Erythroblast (primary cell): ENCODE results near the gene ABR.
A peak's percentile ranks its signal among the peaks of the same experiment; 100 is the strongest.
"Not testable (repeated sequence)": the region's sequence is repeated elsewhere in the genome, so short reads cannot be mapped to it uniquely, and the experiment has no call there.

Source experiments
- DNase-seq, 2 experiments: peaks; one replicate each; lab custom pipeline; 2025; lab: John Stamatoyannopoulos, UW
- GATA1 ChIP-seq: IDR thresholded peaks from 2 replicates; pipeline ENCODE4 v1.6.1; 2011; ENCODE audit warnings: low read depth, mild to moderate bottlenecking, control low read depth, low read length, moderate library complexity
- POLR2A ChIP-seq: IDR thresholded peaks from 2 replicates; pipeline ENCODE4 v1.6.1; 2011; ENCODE audit warnings: mild to moderate bottlenecking, low read length

ABR gene

DNA sequence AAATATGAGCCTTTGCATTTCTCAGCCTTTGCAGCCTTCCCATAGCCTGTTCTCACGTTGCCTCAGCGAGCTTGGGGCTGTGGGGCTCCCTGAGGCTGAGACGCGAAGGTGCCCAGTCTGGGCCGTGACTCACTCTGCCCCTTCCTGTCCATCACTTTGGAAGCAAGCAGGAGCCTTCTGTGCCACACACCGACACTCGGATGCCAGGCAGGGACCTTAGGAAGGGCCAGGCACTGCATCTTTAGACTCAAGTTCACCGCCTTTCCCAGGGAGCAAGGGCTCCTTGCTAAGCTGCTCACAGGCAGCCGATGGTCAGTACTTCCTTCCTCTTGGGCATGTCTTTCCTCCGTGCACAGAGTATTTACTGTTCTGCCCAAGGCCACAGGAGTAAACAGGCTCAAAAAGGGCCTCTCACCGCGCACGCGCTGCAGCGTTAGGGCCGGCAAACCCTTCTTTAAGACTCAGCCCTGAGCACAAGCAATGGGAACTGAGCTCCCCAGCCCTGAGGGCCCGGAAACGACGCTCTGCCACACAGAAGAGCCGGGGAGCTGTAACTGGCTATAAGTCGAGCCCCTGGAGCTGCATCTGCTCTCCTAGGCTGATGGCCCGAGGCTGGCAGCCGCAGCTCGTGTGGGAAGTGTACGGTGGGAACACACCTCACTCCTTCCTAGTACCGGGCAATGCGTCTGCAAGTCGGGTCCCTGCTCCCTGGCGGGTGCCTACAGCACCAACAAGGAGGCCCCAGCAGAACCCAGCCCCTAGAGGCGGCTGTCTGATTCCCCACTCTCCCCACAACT, 175.6 kb downstream of the ABR start:
- TF ChIP-seq POLR2A (no peak), GATA1 (no peak)
- DNase-seq: no peak

DNA sequence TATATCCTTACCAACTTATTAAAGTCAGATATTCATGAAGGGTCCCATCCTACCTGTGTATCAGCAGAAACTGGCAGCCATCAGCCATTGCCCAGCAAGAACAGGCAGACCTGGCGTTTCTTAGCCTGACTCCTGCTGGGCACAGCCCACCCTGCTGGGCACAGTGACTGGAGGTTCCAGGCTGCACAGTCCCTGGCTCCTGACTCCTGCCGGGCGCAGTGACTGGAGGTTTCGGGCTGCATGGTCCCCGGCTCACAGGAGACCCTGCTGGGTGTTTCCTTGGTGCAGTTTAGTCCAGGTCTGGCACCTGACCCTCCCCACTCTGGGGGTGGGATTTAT, 176.2 kb downstream of the ABR start:
- no peak for TF ChIP-seq POLR2A
- no peak for DNase-seq

DNA sequence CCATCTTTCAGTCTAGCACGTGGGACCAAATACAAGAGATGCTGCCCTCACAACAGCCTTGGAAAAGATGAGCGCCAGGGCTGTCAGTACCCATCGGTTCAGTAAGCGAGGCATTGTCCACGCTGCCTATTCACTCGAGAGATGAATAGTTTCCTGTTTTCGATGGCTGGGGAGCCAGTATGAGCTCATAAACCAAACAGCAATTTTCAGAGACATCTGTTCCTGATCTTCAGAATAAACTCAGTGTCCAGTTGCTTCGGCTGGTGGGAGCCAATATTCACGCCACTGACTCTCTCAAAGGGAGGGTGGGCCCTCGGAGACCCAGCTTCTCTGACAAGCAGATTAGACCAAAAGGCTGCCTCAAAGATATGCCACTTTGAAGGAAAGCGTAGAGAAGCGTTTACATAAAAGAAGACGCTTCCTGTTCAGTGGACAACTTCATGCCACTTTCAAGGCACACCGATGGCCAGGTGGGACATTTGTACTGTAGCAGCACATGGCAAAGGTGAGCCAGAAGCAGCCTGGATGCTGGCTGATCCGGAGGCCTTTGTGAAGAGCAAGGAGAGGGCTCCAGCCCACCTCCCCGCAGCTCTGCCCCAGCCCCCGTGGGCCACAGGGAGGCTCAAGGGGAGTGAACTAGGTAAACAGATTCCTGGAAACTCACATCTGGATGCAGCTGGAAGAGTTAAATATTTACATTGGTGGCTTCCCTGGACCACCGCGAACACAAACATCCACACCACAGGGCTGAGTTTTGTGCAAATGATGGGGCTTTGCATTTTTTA, 176.8 kb downstream of the ABR start:
- DNase-seq: no peak

DNA sequence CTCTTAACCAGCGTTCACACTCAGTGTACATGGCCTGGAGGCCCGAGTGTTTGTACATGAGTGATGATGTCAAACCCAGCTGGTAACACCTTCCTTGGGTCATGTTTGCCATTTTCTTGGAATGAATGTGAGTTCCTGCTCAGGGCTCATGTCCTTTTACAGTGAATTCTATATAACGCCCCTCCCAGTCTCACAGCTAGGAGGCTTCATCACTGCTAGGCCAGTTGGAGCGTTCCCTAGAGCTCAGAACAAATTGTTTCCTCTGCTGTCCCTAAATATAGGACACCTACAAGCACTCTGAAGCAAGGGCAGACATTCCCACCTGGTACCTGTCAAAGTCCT, 177.4 kb downstream of the ABR start:
- DNase-seq: no peak
- TF ChIP-seq POLR2A (no peak), GATA1 (no peak)

More for the DNA sequence above, 176.8 kb downstream of the ABR start:
- TF ChIP-seq POLR2A (no peak), GATA1 (no peak)

DNA sequence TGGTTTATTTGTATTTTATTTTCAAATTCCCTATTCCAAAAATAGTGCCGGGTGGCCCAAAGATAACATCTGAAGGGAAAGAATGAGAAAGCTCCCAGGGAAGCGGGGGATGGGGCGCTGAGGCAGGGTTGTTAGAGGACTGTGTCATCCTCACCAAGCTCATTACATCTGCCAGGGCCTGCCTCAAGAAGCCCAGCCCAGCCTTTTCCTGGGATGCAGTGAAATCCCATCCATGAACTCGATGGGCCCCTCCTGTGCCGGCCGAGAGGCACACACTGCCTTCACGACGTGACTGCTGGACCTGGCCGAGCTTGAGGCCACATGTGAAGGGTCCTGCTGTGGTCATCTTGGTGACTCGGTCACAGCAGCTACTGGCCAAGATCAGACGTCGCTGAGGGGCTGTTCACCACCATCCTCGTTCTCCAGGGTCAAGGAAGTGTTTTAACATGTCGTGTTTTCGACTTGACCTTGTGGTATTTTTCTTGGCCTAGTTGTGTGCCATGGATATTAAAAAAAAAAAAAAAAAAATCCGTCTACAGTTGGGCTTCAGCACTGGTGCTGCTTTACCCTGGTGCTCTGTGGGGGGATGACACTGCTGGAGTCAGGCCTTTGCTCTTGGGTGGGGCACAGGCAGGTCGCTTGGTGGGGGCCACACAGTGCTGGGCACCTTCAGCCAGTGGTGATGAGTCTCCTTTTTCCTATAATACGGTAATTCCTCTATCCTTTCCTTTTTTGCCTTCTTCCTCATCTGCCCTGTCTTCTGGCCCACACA, 178.0 kb downstream of the ABR start:
- no peak for DNase-seq
- TF ChIP-seq POLR2A (no peak), GATA1 (no peak)

DNA sequence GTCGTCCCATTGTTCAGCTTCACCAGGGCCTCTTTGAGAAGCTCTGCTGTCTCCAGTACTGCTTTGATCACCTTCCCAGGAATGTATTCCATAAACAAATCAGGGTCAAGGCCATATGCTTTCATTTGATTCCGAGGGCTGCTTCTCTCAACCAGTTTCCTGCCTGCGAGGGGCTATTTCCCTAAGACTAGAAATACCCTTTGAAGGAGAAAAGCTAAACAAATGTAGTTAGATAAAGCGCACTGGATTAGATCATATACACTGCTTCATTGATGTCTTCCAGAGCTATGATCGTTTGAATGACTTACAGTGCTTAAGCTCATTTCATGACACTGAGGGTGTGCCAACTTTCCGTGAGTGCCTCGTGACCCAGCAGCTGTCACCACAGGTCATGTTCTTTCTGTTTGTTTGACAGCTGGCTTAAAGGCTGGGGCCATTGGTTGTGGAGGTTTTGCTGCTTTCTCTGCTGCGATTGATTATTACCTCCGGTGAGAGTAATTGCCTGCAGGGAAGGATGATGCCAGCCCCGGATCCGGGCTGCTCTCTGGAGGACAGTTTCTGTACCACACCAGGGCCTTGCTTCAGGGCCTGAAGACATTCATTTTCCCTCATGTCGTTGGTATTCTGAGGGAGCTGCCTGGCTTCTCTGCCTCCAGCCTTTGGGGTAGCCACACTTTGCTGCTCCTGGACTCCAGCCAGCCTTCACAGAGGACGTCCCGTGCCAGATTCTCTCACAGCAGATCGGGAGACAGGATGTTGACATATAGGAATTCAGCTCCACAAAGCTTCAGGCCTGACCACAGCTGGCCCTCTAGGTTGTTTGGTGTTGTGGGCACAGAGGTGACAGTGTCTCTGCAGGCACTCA, 179.0 kb downstream of the ABR start:
- TF ChIP-seq GATA1: no peak
- TF ChIP-seq POLR2A: no peak
- no peak for DNase-seq

DNA sequence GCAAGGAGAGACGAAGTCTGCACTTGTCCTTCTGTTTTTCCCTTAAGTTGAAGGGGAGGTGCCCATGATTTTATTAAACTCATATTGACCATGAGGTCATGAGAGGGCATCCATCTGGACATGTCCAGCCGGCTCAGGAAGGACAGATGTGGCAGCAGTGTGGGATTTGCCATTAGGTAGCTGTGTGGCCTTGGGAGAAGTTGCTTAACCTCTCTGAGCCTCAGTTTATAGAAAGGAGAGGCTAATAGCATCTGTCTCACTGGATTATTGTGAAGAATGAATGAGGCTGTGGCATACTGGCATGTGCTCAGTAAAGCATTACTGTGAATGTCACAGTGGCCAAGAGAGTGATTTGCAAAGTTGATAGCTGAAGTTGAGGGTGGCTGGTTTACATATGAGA, 181.7 kb downstream of the ABR start:
- no peak for TF ChIP-seq GATA1
- no peak for TF ChIP-seq POLR2A
- no peak for DNase-seq

DNA sequence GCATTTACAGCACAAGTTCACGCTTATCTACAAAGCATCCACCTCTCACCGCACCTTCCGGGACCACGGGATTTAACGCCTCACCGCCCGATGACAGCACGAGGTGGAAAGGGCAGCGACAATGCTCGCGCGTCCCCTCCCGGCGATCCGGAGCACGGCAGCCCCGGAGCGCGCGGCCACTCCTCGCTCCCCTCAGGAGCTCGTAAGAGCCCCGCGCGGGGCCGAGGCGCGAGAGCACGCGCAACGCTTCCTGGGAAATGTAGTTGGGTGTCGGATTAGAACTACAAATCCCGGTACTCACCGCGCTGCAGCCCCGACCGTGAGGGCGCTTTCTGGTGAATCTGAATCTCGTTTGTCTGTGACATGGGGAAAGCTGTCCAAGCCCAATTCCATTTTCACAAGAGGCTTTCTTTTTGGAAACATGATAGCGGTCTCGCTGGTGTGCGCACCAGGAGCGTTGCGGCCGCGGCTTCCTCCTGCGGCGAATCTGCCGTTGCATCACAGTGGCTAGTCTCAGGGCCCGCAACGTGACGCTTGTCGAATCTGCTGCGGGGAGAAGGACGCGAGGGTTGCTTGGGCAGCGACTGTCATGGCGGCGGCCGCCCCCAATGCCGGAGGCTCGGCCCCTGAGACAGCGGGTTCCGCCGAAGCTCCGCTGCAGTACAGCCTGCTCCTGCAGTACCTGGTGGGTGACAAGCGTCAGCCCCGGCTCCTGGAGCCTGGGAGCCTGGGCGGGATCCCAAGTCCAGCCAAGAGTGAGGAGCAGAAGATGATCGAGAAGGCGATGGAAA, 183.0 kb downstream of the ABR start, which contains the start of gene TIMM22:
Gene TIMM22, plus strand, starts transcription at position 576 of the 791 bp plus-strand sequence. Its CDS starts 14 bp downstream, at position 590.
- TF ChIP-seq GATA1 (no peak), POLR2A (peak; percentile 93)
- DNase-seq: peak; percentile 97

DNA sequence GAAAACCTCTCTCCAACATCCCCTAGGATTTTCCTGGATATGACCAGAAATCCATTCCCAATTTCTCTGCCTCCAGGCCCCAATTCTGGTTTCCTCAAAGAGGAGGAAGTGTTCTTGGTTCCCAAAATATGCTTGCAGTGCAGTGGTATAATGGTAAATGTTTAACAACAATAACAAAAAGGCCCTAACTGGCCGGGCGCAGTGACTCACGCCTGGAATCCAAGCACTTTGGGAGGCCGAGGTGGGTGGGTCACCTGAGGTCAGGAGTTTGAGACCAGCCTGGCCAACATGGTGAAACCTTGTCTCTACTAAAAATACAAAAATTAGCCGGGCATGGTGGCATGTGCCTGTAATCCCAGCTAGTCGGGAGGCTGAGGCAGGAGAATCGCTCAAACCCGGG, 184.5 kb downstream of the ABR start:
- DNase-seq: not testable (repeated sequence)

DNA sequence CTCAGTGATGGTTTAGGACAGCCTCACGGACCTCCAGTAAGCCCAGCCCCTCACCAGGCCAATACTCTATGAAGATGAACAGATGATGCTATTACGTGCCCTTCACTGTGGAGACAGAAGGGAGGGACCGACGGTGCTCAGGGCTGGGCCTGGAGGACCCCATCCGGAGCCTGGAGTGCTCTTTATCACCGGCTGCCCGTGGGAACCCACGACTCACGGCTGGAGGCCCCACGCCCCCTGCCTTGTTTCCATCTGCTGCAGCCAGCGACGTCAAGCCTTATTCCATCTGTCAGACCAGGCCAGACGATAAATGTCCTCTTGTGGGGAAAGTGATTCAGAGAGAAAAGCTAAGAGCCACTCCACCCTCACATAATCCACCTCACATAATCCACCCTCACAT, 186.8 kb downstream of the ABR start:
- TF ChIP-seq POLR2A (no peak), GATA1 (no peak)
- no peak for DNase-seq

DNA sequence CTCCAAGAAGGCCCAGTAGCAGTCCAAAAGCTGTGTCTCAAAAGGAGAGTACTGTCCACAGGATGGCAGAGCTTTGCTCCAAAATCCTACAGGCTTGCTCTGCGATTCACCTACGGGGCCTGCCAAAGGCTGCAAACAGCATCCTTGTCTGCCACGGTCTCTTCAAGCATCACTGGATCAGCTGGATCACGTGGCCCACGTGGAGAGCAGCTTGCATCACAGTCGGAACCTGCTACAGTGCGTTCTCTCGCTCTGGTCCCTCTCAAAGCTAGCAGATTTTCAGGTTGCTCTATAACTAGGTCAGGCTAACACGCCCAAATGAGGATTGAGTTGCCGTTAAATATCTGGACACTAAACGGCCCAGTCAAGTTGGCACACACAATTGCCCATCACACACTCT, 191.2 kb downstream of the ABR start:
- DNase-seq: no peak
- no peak for TF ChIP-seq POLR2A
- TF ChIP-seq GATA1: no peak

DNA sequence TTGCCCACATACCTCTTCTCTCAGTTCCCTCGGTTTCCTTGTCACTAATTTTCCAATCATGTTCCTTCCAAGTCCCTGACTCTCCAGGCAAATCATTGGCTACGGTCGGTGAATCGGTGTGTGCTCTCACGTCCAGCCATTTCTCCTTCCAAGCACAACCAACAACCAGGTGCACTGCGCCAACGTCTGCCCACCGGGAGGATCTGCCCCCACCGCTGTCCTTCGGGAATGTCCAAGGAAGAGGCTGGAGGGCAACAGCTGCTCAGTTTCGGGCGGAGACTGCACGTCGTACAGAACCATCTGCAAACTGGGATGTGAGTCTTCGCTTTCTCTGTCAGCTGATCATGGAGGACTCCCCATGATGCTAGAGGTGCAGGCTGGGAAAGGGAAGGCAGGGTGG, 191.8 kb downstream of the ABR start:
- no peak for DNase-seq

More for the DNA sequence above, 191.8 kb downstream of the ABR start:
- TF ChIP-seq GATA1 (no peak), POLR2A (no peak)
